Keratinocyte (primary cell): ENCODE measurements around the gene CBY2. TPM values are rescaled to one million over a fixed set of nuclear protein-coding genes. Genes with fewer than 3 reads are reported as not detected.
"Not testable (repeated sequence)": the region's sequence is repeated elsewhere in the genome, so short reads cannot be mapped to it uniquely, and the experiment has no call there.

ENCODE experiments used
- DNase-seq: peaks from one replicate; pipeline ENCODE4 v3.0.0-alpha.2; 2011; ENCODE audit warnings: low read depth, missing footprints, low spot score
- FAIRE-seq: peaks from 2 replicates; lab custom pipeline; 2011; peaks lifted over from hg19 to GRCh38; lab: Jason Lieb, UNC
- H2AFZ ChIP-seq: 2 replicates; pipeline ENCODE4 v1.6.0; 2012; ENCODE audit warnings: low read length, control low read depth, inconsistent platforms; ENCODE audit not compliant: control insufficient read depth
- H3K27ac ChIP-seq: 2 replicates; pipeline ENCODE4 v1.5.1; 2011; ENCODE audit warnings: low read length; ENCODE audit not compliant: control insufficient read depth, insufficient read depth
- H3K27me3 ChIP-seq: 3 replicates; pipeline ENCODE4 v1.6.0; 2011; ENCODE audit warnings: low read length; ENCODE audit not compliant: control insufficient read depth, insufficient read depth; ENCODE audit errors: extremely low read depth
- H3K36me3 ChIP-seq, 2 experiments: 2 replicates in 1 of 2; 3 replicates in 1 of 2; pipeline ENCODE4 v1.5.1; 2011; ENCODE audit warnings: low read length in 2 of 2, mild to moderate bottlenecking in 1 of 2; ENCODE audit not compliant: control insufficient read depth in 2 of 2, insufficient read depth in 2 of 2; ENCODE audit errors: extremely low read depth in 1 of 2
- H3K4me1 ChIP-seq: 3 replicates; pipeline ENCODE4 v1.5.1; 2011; ENCODE audit warnings: low read length; ENCODE audit not compliant: control insufficient read depth, insufficient read depth; ENCODE audit errors: extremely low read depth
- H3K4me2 ChIP-seq: 3 replicates; pipeline ENCODE4 v1.6.0; 2011; ENCODE audit warnings: low read depth, low read length; ENCODE audit not compliant: control insufficient read depth, insufficient read depth; ENCODE audit errors: extremely low read depth
- H3K4me3 ChIP-seq, 3 experiments: fragments of 200-600 bp in 1 of 3; sonication (generic) in 1 of 3; 2 replicates in 2 of 3; 3 replicates in 1 of 3; pipeline ENCODE4 v1.5.1; 2011 to 2016; ENCODE audit warnings: low read length in 3 of 3, mild to moderate bottlenecking in 3 of 3, control low read depth in 2 of 3, inconsistent platforms in 1 of 3, low read depth in 1 of 3, mixed read lengths in 1 of 3, mixed run types in 1 of 3, moderate library complexity in 1 of 3; ENCODE audit not compliant: control insufficient read depth in 2 of 3, insufficient read depth in 2 of 3; ENCODE audit errors: extremely low read depth in 1 of 3
- H3K79me2 ChIP-seq: 2 replicates; pipeline ENCODE4 v1.6.0; 2012; ENCODE audit warnings: low read length; ENCODE audit not compliant: control insufficient read depth, insufficient read depth
- H3K9ac ChIP-seq: 3 replicates; pipeline ENCODE4 v1.6.0; 2011; ENCODE audit warnings: low read length; ENCODE audit not compliant: control insufficient read depth, insufficient read depth; ENCODE audit errors: extremely low read depth
- H3K9me1 ChIP-seq: 3 replicates; pipeline ENCODE4 v1.6.0; 2011; ENCODE audit warnings: low read length; ENCODE audit not compliant: control insufficient read depth, insufficient read depth; ENCODE audit errors: extremely low read depth
- H3K9me3 ChIP-seq: 2 replicates; pipeline ENCODE4 v1.5.1; 2012; ENCODE audit warnings: low read depth, low read length; ENCODE audit not compliant: control insufficient read depth
- H4K20me1 ChIP-seq: 3 replicates; pipeline ENCODE4 v1.6.0; 2011; ENCODE audit warnings: low read length; ENCODE audit not compliant: control insufficient read depth, insufficient read depth; ENCODE audit errors: extremely low read depth
- EZH2 ChIP-seq: IDR thresholded peaks from one replicate; pipeline ENCODE4 v1.6.1; 2012; ENCODE audit warnings: inconsistent platforms, mild to moderate bottlenecking, low read length, moderate library complexity
- dilution Hi-C: fragments of 300-500 bp; cut with MboI; formaldehyde crosslinking; loops from one replicate; pipeline ENCODE4 v1.7.0; 2020; ENCODE audit warnings: low sequenced_read_pairs; ENCODE audit not compliant: extremely low pct_ligation_motif_present
- polyA plus RNA-seq, 5 experiments: library from polyadenylated mRNA; depleted of rRNA in 3 of 5; stranded (reverse) in 3 of 5; stranded (forward) in 1 of 5; unstranded in 1 of 5; fragments of >200 nt; gene quantifications; 1 replicate in 1 of 5; 2 replicates in 3 of 5; 3 replicates in 1 of 5; pipeline versions ENCODE4 v1.2.1 to v1.2.3, GENCODE V29; 2011 to 2012; ENCODE audit warnings: missing spikeins in 2 of 5, low read depth in 1 of 5, low replicate concordance in 1 of 5
- TF ChIP-seq, protein P1 (sequence below), 3 experiments: IDR thresholded peaks in 1 of 3; conservative IDR thresholded peaks in 1 of 3; optimal IDR thresholded peaks in 1 of 3; 2 replicates in 2 of 3; 3 replicates in 1 of 3; pipeline versions ENCODE3 to v1.5.1; 2011; ENCODE audit warnings: low read length in 3 of 3, mild to moderate bottlenecking in 3 of 3, moderate library complexity in 2 of 3, control low read depth in 1 of 3, inconsistent platforms in 1 of 3; ENCODE audit not compliant: insufficient read depth in 2 of 3; ENCODE audit errors: extremely low read depth in 1 of 3

Gene CBY2
- polyA plus RNA-seq, 1 donor (not counting 4 experiments of a cell fraction or from before 2014, with no cell fraction given) = not detected

DNA sequence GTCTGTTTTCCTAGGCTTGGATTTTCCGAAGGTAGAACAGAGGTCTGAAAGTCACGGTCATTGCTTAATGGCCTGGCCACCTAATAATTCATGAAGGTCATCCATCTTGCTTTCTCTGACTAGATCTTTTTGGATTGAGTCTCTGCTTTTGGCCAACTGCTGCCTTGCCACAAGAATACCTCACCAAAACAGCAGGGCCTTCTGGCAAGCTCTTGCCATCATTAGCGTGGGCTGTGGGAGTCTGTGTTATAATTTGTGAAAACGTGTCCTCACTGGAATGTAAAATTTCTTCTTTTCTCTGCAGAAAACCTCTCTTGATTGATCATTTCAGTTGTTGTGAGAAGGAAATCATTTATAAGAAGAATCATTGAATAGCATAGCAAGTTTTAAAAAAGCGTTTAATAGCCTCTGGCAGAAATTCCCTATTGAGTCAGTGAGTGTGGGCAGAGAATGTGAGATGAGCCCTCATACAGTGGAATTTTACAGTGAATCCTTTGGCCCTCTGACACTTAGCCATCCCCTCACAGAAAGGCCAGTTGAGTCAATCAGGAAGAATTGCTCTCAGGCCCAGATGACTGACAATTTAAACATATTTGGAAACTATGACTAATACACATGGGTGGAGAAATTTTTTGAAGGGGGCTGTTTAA is 43.4 kb upstream of the CBY2 start:
- peaks cover 4% of the 10 kb centered on the region for H3K4me1 ChIP-seq
- no peak overlapping the region for H2AFZ ChIP-seq
- no peaks in the 10 kb centered on the region for H4K20me1 ChIP-seq
- H3K9ac ChIP-seq = no peak overlapping the region
- dilution Hi-C loops = no loop called here
- TF ChIP-seq EZH2 = no peak
- TF ChIP-seq, protein P1, sequence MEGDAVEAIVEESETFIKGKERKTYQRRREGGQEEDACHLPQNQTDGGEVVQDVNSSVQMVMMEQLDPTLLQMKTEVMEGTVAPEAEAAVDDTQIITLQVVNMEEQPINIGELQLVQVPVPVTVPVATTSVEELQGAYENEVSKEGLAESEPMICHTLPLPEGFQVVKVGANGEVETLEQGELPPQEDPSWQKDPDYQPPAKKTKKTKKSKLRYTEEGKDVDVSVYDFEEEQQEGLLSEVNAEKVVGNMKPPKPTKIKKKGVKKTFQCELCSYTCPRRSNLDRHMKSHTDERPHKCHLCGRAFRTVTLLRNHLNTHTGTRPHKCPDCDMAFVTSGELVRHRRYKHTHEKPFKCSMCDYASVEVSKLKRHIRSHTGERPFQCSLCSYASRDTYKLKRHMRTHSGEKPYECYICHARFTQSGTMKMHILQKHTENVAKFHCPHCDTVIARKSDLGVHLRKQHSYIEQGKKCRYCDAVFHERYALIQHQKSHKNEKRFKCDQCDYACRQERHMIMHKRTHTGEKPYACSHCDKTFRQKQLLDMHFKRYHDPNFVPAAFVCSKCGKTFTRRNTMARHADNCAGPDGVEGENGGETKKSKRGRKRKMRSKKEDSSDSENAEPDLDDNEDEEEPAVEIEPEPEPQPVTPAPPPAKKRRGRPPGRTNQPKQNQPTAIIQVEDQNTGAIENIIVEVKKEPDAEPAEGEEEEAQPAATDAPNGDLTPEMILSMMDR (optimal IDR thresholded peaks at IDR 0.05 in 1 of 3, IDR thresholded peaks at IDR 0.05 in 1 of 3, conservative IDR thresholded peaks at IDR 0.05 in 1 of 3; ENCODE audit: extremely low read depth in 1 of 3, insufficient read depth in 2 of 3, low read length in 3 of 3) = no peak
- H3K36me3 ChIP-seq = no peaks in the 10 kb centered on the region
- DNase-seq = peak; percentile 4
- H3K27me3 ChIP-seq = no peaks in the 10 kb centered on the region
- H3K27ac ChIP-seq = no peak overlapping the region
- H3K4me3 ChIP-seq = no peak overlapping the region
- no peaks in the 10 kb centered on the region for H3K79me2 ChIP-seq
- FAIRE-seq = no peak
- H3K4me2 ChIP-seq = no peak overlapping the region
- H3K9me1 ChIP-seq = no peaks in the 10 kb centered on the region
- no peaks in the 10 kb centered on the region for H3K9me3 ChIP-seq

DNA sequence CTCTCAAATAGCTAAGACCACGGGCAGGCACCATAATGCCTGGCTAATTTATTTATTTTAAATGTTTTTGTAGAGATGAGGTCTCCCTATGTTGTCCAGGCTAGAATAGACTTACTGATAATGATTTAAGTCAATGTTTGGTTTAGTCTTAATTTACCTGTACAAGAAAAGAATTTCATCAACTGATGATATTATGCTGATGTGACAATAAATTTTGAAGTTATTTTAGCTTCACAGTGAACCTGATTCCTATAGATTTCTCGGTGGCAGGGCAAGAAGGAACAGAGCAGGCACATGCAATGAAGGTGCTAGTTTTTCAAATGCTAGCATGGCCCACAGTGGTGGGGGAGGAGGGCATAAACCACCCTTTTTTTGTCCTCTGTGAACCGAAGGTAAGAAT is 42.6 kb upstream of the CBY2 start:
- no peak for TF ChIP-seq EZH2
- TF ChIP-seq, protein P1 (optimal IDR thresholded peaks at IDR 0.05 in 1 of 3, IDR thresholded peaks at IDR 0.05 in 1 of 3, conservative IDR thresholded peaks at IDR 0.05 in 1 of 3; ENCODE audit: extremely low read depth in 1 of 3, insufficient read depth in 2 of 3, low read length in 3 of 3) = no peak
- Histone ChIP-seq H3K4me1 (peaks cover 4% of the 10 kb centered on the region), H3K27ac (no peak overlapping the region), H3K36me3 (no peaks in the 10 kb centered on the region), H3K79me2 (no peaks in the 10 kb centered on the region), H3K4me2 (no peak overlapping the region), H3K9ac (no peak overlapping the region), H3K9me1 (no peaks in the 10 kb centered on the region), H4K20me1 (no peaks in the 10 kb centered on the region), H3K27me3 (no peaks in the 10 kb centered on the region), H3K9me3 (no peaks in the 10 kb centered on the region), H2AFZ (no peak overlapping the region), H3K4me3 (no peak overlapping the region)
- dilution Hi-C loops = no loop called here
- no peak for DNase-seq
- FAIRE-seq = no peak

DNA sequence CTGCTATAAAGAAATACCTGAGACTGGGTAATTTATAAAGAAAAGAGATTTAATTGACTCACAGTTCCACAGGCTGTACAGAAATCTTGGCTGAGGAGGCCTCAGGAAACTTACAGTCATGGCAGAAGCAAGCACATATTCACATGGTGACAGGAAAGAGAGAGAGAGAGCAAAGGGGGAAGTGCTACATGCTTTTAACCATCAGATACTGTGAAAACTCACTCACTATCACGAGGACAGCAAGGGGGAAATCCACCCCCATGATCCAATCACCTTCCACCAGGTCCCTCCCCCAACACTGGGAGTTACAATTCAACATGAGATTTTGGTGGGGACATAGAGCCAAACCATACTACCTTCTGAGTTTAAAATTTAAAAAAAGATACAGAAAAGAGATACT is 41.7 kb upstream of the CBY2 start:
- DNase-seq, H3K27me3 ChIP-seq, H3K4me2 ChIP-seq, dilution Hi-C loops, H3K27ac ChIP-seq, H4K20me1 ChIP-seq, H3K9me3 ChIP-seq, H3K9me1 ChIP-seq, FAIRE-seq, H3K36me3 ChIP-seq, H3K4me1 ChIP-seq, H3K4me3 ChIP-seq, H3K79me2 ChIP-seq, H3K9ac ChIP-seq, H2AFZ ChIP-seq: not testable (repeated sequence)
